SKM-1 treated with dmso at 0.1 percent for 144 hours (cell line): ENCODE data around the gene ARHGEF1.

Experiments used
- DNase-seq: peaks from one replicate; lab custom pipeline; 2025; ENCODE audit not compliant: unreplicated experiment; lab: John Stamatoyannopoulos, UW

Gene ARHGEF1

GRCh38 chr19:41882568-41883462 is at the start of gene ARHGEF1:
Gene ARHGEF1, plus strand, starts transcription at chr19:41883184. Its CDS starts 4,899 bp downstream, at chr19:41888083.
- DNase-seq, result no peak

GRCh38 chr19:41837981-41838708 is 44.8 kb upstream of the ARHGEF1 start:
- DNase-seq, result no peak

- DNase-seq, result no peak
Measured at GRCh38 chr19:41839211-41839610, 43.8 kb upstream of the ARHGEF1 start.

- DNase-seq, result no peak
Measured at GRCh38 chr19:41843371-41843770, 39.6 kb upstream of the ARHGEF1 start.

- DNase-seq, result no peak
Measured at GRCh38 chr19:41844601-41845000, 38.4 kb upstream of the ARHGEF1 start, which contains the start of gene LYPD4. Gene LYPD4, minus strand, starts transcription at chr19:41844683. Its CDS starts 5,398 bp downstream, at chr19:41839285.

GRCh38 chr19:41845001-41845050 is 38.2 kb upstream of the ARHGEF1 start, which contains the start of gene DMRTC2:
Gene DMRTC2, plus strand, starts transcription at chr19:41845042. Its CDS starts 2,387 bp downstream, at chr19:41847429.
- no peak for DNase-seq

- DNase-seq, result no peak
Measured at GRCh38 chr19:41845051-41845590, 37.9 kb upstream of the ARHGEF1 start.

GRCh38 chr19:41847351-41848105 is 35.5 kb upstream of the ARHGEF1 start:
- DNase-seq, result no peak

- DNase-seq, result no peak
Measured at GRCh38 chr19:41848666-41849065, 34.3 kb upstream of the ARHGEF1 start.

GRCh38 chr19:41849067-41849466 is 33.9 kb upstream of the ARHGEF1 start:
- DNase-seq, result no peak

GRCh38 chr19:41850381-41850780 is 32.6 kb upstream of the ARHGEF1 start:
- no peak for DNase-seq

- DNase-seq, result no peak
Measured at GRCh38 chr19:41851456-41851855, 31.5 kb upstream of the ARHGEF1 start.

GRCh38 chr19:41853344-41853743 is 29.6 kb upstream of the ARHGEF1 start:
- no peak for DNase-seq

GRCh38 chr19:41853768-41854167 is 29.2 kb upstream of the ARHGEF1 start:
- DNase-seq, result no peak

- no peak for DNase-seq
Measured at GRCh38 chr19:41859213-41859617, 23.8 kb upstream of the ARHGEF1 start.

- peak; percentile 88 for DNase-seq
Measured at GRCh38 chr19:41859618-41860418, 23.2 kb upstream of the ARHGEF1 start, which contains the start of gene RPS19. Gene RPS19, plus strand, starts transcription at chr19:41860255. Its CDS starts 520 bp downstream, at chr19:41860775.

GRCh38 chr19:41860419-41861115 is 22.4 kb upstream of the ARHGEF1 start:
- no peak for DNase-seq

GRCh38 chr19:41861116-41861768 is 21.7 kb upstream of the ARHGEF1 start:
- no peak for DNase-seq

- DNase-seq, result no peak
Measured at GRCh38 chr19:41861846-41862245, 21.1 kb upstream of the ARHGEF1 start.
